Measurements from ENCODE around the gene EYA3.

The EYA3 gene

DNA sequence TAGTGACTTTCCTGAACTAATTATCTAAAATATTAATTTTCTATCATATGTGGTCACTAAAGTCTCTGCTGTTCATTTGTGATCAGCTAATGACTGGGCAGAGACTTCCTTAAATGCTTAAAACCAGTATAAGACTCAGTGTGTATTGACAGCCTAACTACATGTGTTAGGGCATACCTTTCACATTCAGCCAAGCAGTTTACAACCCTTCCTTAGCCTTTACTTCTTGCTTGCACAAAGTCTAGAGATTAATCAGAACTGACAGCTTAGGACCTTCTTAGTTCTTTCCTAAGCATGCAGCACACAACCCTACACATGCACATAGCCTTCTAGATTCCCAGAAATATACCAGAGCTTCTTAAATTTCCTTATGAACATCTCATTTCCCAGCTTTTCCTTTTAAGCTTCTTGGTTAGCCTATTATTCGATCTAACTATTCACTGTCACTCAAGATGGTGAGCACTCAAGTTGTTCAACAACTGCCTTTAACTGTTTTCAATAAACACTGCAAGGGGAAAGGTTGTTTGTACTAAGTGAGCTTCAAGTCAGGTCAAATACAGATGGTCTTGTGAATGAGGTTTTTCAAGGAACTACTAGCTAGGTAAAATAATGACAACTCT is 13.4 kb downstream of the EYA3 start:
- Histone ChIP-seq H3K4me1 (ENCODE audit: insufficient read depth, low read length) (no peaks in the 10 kb centered on the region), H2AFZ (ENCODE audit: low read depth, low read length) (no peak overlapping the region), H3K4me3 (ENCODE audit: low read length) (no peak overlapping the region), H3K9me3 (ENCODE audit: low read length) (no peaks in the 10 kb centered on the region), H3K36me3 (ENCODE audit: insufficient read depth, low read length) (peaks cover 13% of the 10 kb centered on the region), H3K27me3 (ENCODE audit: insufficient read depth, low read length) (no peaks in the 10 kb centered on the region)

DNA sequence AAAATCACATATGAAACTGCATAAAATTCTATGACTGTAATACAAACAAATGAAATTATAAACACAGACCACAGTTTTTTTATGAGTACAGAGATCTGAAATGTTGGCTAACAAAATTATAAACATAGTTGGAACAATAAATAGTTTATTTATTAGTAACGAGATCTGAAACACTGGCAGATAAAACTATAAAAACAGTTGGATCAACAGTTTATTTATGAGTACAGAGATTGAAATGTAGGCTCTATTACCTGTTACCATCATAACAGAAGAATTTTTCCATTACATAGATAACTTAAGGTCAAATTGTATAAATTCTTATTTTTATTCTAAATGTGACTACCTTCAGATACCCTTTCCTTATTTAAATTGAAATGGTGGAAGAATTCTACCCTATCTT is 14.5 kb downstream of the EYA3 start:
- Histone ChIP-seq H3K4me1 (ENCODE audit: insufficient read depth, low read length) (no peaks in the 10 kb centered on the region), H3K9me3 (ENCODE audit: low read length) (no peaks in the 10 kb centered on the region), H3K4me3 (ENCODE audit: low read length) (no peak overlapping the region), H2AFZ (ENCODE audit: low read depth, low read length) (no peak overlapping the region), H3K36me3 (ENCODE audit: insufficient read depth, low read length) (peaks cover 2% of the 10 kb centered on the region), H3K27me3 (ENCODE audit: insufficient read depth, low read length) (no peaks in the 10 kb centered on the region)

DNA sequence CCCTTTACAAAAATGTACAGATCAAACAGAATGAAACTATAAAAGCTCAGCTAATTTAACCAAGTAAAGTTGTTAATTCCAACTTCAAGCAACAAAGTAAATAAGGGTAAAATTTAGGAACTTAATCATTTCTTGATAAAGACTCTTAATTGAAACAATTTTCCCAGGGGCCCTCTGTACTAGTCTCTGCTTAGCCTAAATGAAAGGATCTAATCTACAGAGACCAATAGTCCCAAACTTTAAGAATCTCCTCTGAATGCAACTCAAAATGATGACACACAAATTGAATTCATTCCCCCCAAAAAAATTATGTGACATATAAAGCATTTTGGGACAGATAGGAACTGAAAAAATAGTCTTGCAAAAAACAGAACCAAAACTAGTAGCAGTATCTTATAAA is 16.6 kb downstream of the EYA3 start:
- Histone ChIP-seq H3K36me3 (ENCODE audit: insufficient read depth, low read length) (peaks cover under 1% of the 10 kb centered on the region), H2AFZ (ENCODE audit: low read depth, low read length) (no peak overlapping the region), H3K27me3 (ENCODE audit: insufficient read depth, low read length) (no peaks in the 10 kb centered on the region), H3K9me3 (ENCODE audit: low read length) (no peaks in the 10 kb centered on the region), H3K4me3 (ENCODE audit: low read length) (no peak overlapping the region), H3K4me1 (ENCODE audit: insufficient read depth, low read length) (no peaks in the 10 kb centered on the region)

GRCh38 chr1:28070725-28071593 is 17.5 kb downstream of the EYA3 start:
- no peaks in the 10 kb centered on the region for H3K9me3 ChIP-seq (ENCODE audit: low read length)
- no peaks in the 10 kb centered on the region for H3K27me3 ChIP-seq (ENCODE audit: insufficient read depth, low read length)
- no peak overlapping the region for H2AFZ ChIP-seq (ENCODE audit: low read depth, low read length)
- peaks cover 2% of the 10 kb centered on the region for H3K36me3 ChIP-seq (ENCODE audit: insufficient read depth, low read length)
- H3K4me3 ChIP-seq (ENCODE audit: low read length), result no peak overlapping the region
- H3K4me1 ChIP-seq (ENCODE audit: insufficient read depth, low read length), result no peaks in the 10 kb centered on the region

- H3K4me1 ChIP-seq (ENCODE audit: insufficient read depth, low read length), result no peaks in the 10 kb centered on the region
- H3K9me3 ChIP-seq (ENCODE audit: low read length), result no peaks in the 10 kb centered on the region
- H3K4me3 ChIP-seq (ENCODE audit: low read length), result no peak overlapping the region
- no peaks in the 10 kb centered on the region for H3K27me3 ChIP-seq (ENCODE audit: insufficient read depth, low read length)
- peaks cover 2% of the 10 kb centered on the region for H3K36me3 ChIP-seq (ENCODE audit: insufficient read depth, low read length)
- H2AFZ ChIP-seq (ENCODE audit: low read depth, low read length), result no peak overlapping the region
Measured at GRCh38 chr1:28067523-28068090, 20.8 kb downstream of the EYA3 start.

DNA sequence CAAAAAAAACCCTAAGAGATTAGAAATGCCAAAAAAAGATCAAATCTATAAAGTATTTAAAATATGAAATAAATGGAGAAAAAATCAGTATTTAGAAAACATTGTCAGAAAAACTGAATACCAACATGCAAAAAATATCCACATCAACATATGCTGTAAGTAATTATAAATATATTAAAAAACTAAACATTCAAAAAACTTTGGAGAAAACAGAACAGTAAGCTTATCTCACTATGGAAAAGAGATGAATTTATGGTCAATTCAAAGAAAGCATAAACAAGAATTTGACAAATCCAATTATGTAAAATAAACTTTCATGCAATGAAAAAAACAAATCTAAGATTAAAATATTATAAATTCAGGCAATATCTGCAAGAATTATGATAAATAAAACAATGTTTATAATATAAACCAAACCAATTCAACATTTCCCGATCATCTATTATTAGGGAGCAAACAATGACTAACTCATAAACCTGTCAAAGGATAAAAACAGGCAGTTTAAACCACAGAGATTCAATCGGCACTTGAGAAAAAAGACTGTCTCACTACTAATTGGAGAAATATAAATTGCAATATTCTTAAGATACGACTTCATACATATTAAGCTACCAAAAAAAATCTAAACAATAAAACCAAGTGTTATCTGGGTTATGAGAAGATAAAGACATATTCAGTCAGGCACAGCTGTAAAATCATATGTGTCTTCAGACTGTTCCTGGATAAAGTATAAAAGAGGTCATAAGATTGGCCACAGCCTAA is 21.8 kb downstream of the EYA3 start:
- Histone ChIP-seq H3K4me1 (ENCODE audit: insufficient read depth, low read length) (no peaks in the 10 kb centered on the region), H3K4me3 (ENCODE audit: low read length) (no peak overlapping the region), H3K27me3 (ENCODE audit: insufficient read depth, low read length) (no peaks in the 10 kb centered on the region), H3K9me3 (ENCODE audit: low read length) (no peaks in the 10 kb centered on the region), H3K36me3 (ENCODE audit: insufficient read depth, low read length) (peaks cover 2% of the 10 kb centered on the region), H2AFZ (ENCODE audit: low read depth, low read length) (no peak overlapping the region)

- no peaks in the 10 kb centered on the region for H3K27me3 ChIP-seq (ENCODE audit: insufficient read depth, low read length)
- peaks cover 2% of the 10 kb centered on the region for H3K36me3 ChIP-seq (ENCODE audit: insufficient read depth, low read length)
- no peaks in the 10 kb centered on the region for H3K4me1 ChIP-seq (ENCODE audit: insufficient read depth, low read length)
- no peak overlapping the region for H2AFZ ChIP-seq (ENCODE audit: low read depth, low read length)
- no peak overlapping the region for H3K4me3 ChIP-seq (ENCODE audit: low read length)
- H3K9me3 ChIP-seq (ENCODE audit: low read length), result no peaks in the 10 kb centered on the region
Measured at GRCh38 chr1:28064064-28064463, 24.3 kb downstream of the EYA3 start.

DNA sequence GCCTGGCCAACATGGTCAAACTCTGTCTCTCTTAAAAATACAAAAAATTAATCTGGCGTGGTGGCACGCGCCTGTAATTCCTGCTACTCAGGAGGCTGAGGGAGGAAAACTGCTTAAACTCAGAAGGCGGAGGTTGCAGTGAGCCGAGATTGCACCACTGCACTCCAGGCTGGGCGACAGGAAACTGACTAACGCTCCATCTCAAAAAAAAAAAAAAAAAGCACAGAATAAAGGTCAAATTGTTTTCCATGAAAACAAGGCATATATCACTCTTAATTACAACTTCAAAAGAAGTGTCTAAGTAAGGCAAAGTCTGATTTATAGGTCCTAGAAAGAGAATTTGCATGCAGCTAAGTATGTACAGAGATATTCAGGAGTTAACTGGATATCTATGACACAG is 25.6 kb downstream of the EYA3 start:
- H3K4me1 ChIP-seq (ENCODE audit: insufficient read depth, low read length), result no peaks in the 10 kb centered on the region
- H3K4me3 ChIP-seq (ENCODE audit: low read length), result no peak overlapping the region
- no peaks in the 10 kb centered on the region for H3K9me3 ChIP-seq (ENCODE audit: low read length)
- peaks cover 2% of the 10 kb centered on the region for H3K36me3 ChIP-seq (ENCODE audit: insufficient read depth, low read length)
- H3K27me3 ChIP-seq (ENCODE audit: insufficient read depth, low read length), result no peaks in the 10 kb centered on the region
- no peak overlapping the region for H2AFZ ChIP-seq (ENCODE audit: low read depth, low read length)

DNA sequence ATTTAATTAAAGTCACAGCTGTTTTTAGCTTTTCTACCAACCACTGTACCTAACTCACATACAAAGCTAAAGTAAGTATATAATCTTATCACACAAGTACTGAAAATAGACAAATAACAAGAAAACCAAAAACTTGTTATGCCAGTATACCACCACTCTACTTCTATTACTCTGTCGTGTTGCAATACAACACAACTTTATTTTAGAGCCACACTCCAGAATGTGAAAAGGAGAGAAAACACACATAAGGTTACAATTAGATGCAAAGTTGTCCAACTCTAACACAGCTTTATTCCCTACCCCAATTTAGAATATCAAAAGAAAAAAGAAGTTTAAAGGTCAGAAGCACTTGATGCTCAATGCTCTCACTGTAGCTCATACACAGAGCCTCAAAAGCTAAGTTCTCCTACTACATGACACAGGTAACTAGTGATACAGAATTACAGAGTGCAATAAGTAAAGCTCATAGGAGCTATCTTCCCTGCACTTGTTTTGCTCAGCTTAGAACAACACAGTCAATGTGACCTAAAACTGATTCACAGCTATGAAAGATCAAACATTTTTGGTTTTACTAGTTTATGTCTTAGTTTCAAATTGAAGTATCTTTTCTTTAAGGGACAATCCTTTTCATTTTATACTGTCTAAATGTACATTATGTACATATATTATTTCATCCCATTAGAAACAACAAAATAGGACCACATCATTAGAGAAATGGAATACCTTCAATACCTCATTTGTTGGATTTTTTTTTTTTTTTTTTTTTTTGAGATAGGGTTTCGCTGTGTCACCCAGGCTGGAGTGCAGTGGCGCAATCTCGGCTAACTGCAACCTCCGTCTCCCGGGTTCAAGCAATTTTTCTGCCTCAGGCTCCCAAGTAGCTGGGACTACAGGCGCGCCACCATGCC is 29.2 kb downstream of the EYA3 start:
- H3K4me3 ChIP-seq (ENCODE audit: low read length), result no peak overlapping the region
- H2AFZ ChIP-seq (ENCODE audit: low read depth, low read length), result no peak overlapping the region

DNA sequence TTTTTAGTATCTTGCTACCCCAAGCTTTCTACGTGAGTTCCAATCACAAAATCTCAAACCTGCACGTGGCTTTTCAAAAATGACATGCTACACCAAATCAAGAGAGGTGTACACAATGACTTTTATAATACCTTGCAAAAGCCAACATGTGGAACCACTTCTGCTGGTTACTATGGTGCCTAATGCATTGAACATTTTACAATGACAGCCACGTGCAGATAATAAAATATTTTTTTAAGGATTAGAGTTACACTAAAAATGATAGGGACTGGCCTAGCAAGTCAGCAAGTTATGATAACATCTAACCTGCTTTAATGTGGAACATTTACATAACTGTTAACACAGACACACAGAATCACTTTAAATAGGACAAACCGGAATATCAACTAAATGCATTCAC is 30.2 kb downstream of the EYA3 start:
- Histone ChIP-seq H3K9me3 (ENCODE audit: low read length) (no peaks in the 10 kb centered on the region), H3K27me3 (ENCODE audit: insufficient read depth, low read length) (no peaks in the 10 kb centered on the region), H3K36me3 (ENCODE audit: insufficient read depth, low read length) (peaks cover 7% of the 10 kb centered on the region), H2AFZ (ENCODE audit: low read depth, low read length) (no peak overlapping the region), H3K4me3 (ENCODE audit: low read length) (no peak overlapping the region), H3K4me1 (ENCODE audit: insufficient read depth, low read length) (no peaks in the 10 kb centered on the region)

More for the DNA sequence above, 29.2 kb downstream of the EYA3 start:
- H3K9me3 ChIP-seq (ENCODE audit: low read length), result no peaks in the 10 kb centered on the region
- H3K27me3 ChIP-seq (ENCODE audit: insufficient read depth, low read length), result no peaks in the 10 kb centered on the region
- no peaks in the 10 kb centered on the region for H3K4me1 ChIP-seq (ENCODE audit: insufficient read depth, low read length)
- H3K36me3 ChIP-seq (ENCODE audit: insufficient read depth, low read length), result peaks cover 4% of the 10 kb centered on the region

GRCh38 chr1:28056129-28056925 is 32.1 kb downstream of the EYA3 start:
- Histone ChIP-seq H2AFZ (ENCODE audit: low read depth, low read length) (no peak overlapping the region), H3K36me3 (ENCODE audit: insufficient read depth, low read length) (peaks cover 9% of the 10 kb centered on the region), H3K9me3 (ENCODE audit: low read length) (no peaks in the 10 kb centered on the region), H3K4me1 (ENCODE audit: insufficient read depth, low read length) (no peaks in the 10 kb centered on the region), H3K4me3 (ENCODE audit: low read length) (no peak overlapping the region), H3K27me3 (ENCODE audit: insufficient read depth, low read length) (no peaks in the 10 kb centered on the region)

DNA sequence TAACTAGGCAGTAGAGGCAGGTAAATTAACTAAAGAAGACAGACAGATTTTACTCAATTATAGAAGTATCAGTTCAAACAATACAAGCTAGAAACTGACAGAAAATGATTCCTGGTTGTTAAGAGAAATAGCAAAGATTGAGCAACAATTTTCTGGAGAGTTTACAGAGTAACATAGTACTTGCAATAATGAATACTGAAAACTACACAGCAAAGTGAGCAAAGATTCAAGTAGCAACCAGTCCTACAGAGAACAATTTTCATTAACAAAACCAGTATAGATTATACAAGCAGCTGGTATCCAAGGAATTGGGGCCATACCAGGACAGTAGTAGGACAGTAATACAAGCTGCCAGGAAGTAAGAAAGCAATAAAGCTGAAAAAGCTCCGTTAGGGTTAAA is 37.6 kb downstream of the EYA3 start:
- no peaks in the 10 kb centered on the region for H3K4me1 ChIP-seq (ENCODE audit: insufficient read depth, low read length)
- H3K36me3 ChIP-seq (ENCODE audit: insufficient read depth, low read length), result peaks cover 17% of the 10 kb centered on the region
- H3K27me3 ChIP-seq (ENCODE audit: insufficient read depth, low read length), result no peaks in the 10 kb centered on the region
- H3K9me3 ChIP-seq (ENCODE audit: low read length), result no peaks in the 10 kb centered on the region
- H2AFZ ChIP-seq (ENCODE audit: low read depth, low read length), result no peak overlapping the region
- H3K4me3 ChIP-seq (ENCODE audit: low read length), result no peak overlapping the region

Measured in neuron (in vitro differentiated cells).